MM.1S (cell line): ENCODE data around the gene STYXL1.

Experiments used
- DNase-seq: peaks from one replicate; pipeline ENCODE4 v3.0.0-alpha.2; 2015
- H2AFZ ChIP-seq: fragments of 300-600 bp; sonication (generic); 2 replicates; pipeline ENCODE4 v1.6.0; 2016; ENCODE audit warnings: antibody characterized with exemption, low read length
- H3F3A ChIP-seq: fragments of 300-600 bp; sonication (generic); 2 replicates; pipeline ENCODE4 v1.6.1; 2016; ENCODE audit warnings: mild to moderate bottlenecking, antibody characterized with exemption, low read length, moderate library complexity, mixed read lengths; ENCODE audit not compliant: insufficient read depth
- H3K27ac ChIP-seq: fragments of 300-600 bp; sonication (generic); 2 replicates; pipeline ENCODE4 v1.5.1; 2016; ENCODE audit warnings: mild to moderate bottlenecking, low read length
- H3K27me3 ChIP-seq: fragments of 300-600 bp; sonication (generic); replicated peaks from 2 replicates; pipeline ENCODE4 v1.6.0; 2016; ENCODE audit warnings: low read length; ENCODE audit not compliant: insufficient read depth
- H3K36me3 ChIP-seq: fragments of 300-600 bp; sonication (generic); replicated peaks from 2 replicates; pipeline ENCODE4 v1.6.1; 2016; ENCODE audit warnings: mild to moderate bottlenecking, low read length, mixed read lengths; ENCODE audit not compliant: insufficient read depth
- H3K4me1 ChIP-seq: fragments of 300-600 bp; sonication (generic); 2 replicates; pipeline ENCODE4 v1.6.1; 2016; ENCODE audit warnings: low read length, mixed read lengths
- H3K4me2 ChIP-seq: fragments of 300-600 bp; sonication (generic); 2 replicates; pipeline ENCODE4 v1.6.0; 2016; ENCODE audit warnings: low read depth, low read length
- H3K4me3 ChIP-seq: fragments of 300-600 bp; sonication (generic); 2 replicates; pipeline ENCODE4 v1.5.1; 2016; ENCODE audit warnings: low read length, mixed read lengths
- H3K79me2 ChIP-seq: fragments of 300-600 bp; sonication (generic); 2 replicates; pipeline ENCODE4 v1.6.1; 2016; ENCODE audit warnings: mixed run types, low read length, mixed read lengths
- H3K9ac ChIP-seq: fragments of 300-600 bp; sonication (generic); 2 replicates; pipeline ENCODE4 v1.6.1; 2016; ENCODE audit warnings: low read length, mixed read lengths
- H3K9me2 ChIP-seq: fragments of 300-600 bp; sonication (generic); replicated peaks from 2 replicates; pipeline ENCODE4 v1.6.1; 2016; ENCODE audit warnings: mild to moderate bottlenecking, low read length, mixed read lengths; ENCODE audit not compliant: insufficient read depth
- H3K9me3 ChIP-seq: fragments of 300-600 bp; sonication (generic); replicated peaks from 2 replicates; pipeline ENCODE4 v1.6.1; 2016; ENCODE audit warnings: mild to moderate bottlenecking, low read length, mixed read lengths; ENCODE audit not compliant: insufficient read depth
- H4K20me1 ChIP-seq: fragments of 300-600 bp; sonication (generic); 2 replicates; pipeline ENCODE4 v1.6.1; 2016; ENCODE audit warnings: mild to moderate bottlenecking, low read length, moderate library complexity, mixed read lengths; ENCODE audit not compliant: insufficient read depth
- EZH2 ChIP-seq: fragments of 300-600 bp; sonication (generic); optimal IDR thresholded peaks from 2 replicates; pipeline ENCODE3; 2017; ENCODE audit warnings: low read depth, mild to moderate bottlenecking, antibody characterized with exemption, low read length, mixed read lengths
- EZH2phosphoT487 ChIP-seq: fragments of 300-600 bp; sonication (generic); IDR thresholded peaks from 2 replicates; pipeline ENCODE4 v1.6.1; 2018; ENCODE audit warnings: antibody characterized with exemption, low read length
- TF ChIP-seq, protein P1 (sequence below): fragments of 300-600 bp; sonication (generic); IDR thresholded peaks from 2 replicates; pipeline ENCODE4 v1.5.1; 2016; ENCODE audit warnings: antibody characterized with exemption, low read length, mixed read lengths

The STYXL1 gene

DNA sequence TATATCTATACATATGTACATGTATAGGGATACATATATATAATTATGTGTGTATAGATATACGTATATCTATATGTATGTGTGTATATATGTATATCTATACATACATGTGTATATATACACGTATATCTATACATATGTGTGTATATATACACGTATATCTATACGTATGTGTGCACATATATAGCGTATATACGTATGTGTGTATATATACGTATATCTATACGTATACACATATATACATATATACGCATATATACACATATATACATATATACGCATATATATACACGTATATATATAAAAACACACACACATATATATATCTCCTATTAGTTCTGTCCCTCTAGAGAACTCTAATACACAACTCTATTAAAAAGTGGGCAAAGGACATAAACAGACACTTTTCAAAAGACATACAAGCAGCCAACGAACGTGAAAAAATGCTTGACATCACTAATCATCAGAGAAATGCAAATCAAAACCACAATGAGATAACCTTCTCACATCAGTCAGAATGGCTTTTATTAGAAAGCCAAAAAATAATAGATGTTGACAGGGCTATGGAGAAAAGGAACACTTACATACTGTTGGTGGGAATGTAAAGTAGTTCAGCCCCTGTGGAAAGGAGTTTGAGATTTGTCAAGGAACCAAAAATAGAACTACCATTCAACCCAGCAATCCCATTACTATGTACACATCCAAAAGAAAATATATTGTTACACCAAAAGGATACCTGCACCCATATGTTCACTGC is 31.4 kb downstream of the STYXL1 start:
- no peak overlapping the region for H3K4me2 ChIP-seq
- H3K79me2 ChIP-seq, result no peaks in the 10 kb centered on the region
- H2AFZ ChIP-seq, result no peak overlapping the region
- H3K27me3 ChIP-seq, result no peaks in the 10 kb centered on the region
- no peak overlapping the region for H3K9ac ChIP-seq
- no peaks in the 10 kb centered on the region for H4K20me1 ChIP-seq
- H3K4me3 ChIP-seq, result no peak overlapping the region
- H3K9me3 ChIP-seq, result no peaks in the 10 kb centered on the region
- H3K36me3 ChIP-seq, result no peaks in the 10 kb centered on the region
- no peaks in the 10 kb centered on the region for H3K9me2 ChIP-seq
- H3K27ac ChIP-seq, result no peak overlapping the region
- TF ChIP-seq EZH2 (no peak), EZH2phosphoT487 (no peak)
- TF ChIP-seq, protein P1, sequence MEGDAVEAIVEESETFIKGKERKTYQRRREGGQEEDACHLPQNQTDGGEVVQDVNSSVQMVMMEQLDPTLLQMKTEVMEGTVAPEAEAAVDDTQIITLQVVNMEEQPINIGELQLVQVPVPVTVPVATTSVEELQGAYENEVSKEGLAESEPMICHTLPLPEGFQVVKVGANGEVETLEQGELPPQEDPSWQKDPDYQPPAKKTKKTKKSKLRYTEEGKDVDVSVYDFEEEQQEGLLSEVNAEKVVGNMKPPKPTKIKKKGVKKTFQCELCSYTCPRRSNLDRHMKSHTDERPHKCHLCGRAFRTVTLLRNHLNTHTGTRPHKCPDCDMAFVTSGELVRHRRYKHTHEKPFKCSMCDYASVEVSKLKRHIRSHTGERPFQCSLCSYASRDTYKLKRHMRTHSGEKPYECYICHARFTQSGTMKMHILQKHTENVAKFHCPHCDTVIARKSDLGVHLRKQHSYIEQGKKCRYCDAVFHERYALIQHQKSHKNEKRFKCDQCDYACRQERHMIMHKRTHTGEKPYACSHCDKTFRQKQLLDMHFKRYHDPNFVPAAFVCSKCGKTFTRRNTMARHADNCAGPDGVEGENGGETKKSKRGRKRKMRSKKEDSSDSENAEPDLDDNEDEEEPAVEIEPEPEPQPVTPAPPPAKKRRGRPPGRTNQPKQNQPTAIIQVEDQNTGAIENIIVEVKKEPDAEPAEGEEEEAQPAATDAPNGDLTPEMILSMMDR, result no peak
- H3F3A ChIP-seq, result no peaks in the 10 kb centered on the region
- no peak for DNase-seq
- H3K4me1 ChIP-seq, result peaks cover 9% of the 10 kb centered on the region; the same call in 1 of the 2 replicates

DNA sequence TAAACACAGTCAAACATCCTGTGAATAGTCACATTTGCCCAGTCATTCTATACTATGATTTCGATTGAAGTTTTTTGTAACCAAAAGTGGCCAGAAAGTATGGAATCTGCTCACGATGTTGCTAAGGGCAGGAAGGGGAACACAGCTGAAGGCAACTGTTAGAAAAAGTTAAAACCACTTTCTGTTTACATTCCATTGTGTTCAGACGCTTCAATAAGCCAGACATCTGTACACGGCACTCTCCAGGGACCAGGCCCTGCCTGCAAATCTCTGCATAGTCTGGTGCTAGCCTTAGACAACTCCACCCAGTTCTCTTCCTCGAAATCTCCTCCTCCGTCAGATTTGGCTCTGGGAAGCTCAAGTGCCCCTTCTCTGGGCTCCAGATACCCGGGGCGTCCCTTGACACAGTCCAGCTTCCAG is 36.3 kb downstream of the STYXL1 start:
- H3K36me3 ChIP-seq, result no peaks in the 10 kb centered on the region
- no peak for DNase-seq
- H3K27me3 ChIP-seq, result no peaks in the 10 kb centered on the region
- H3K9me2 ChIP-seq, result no peaks in the 10 kb centered on the region
- peaks cover 4% of the 10 kb centered on the region; the same call in 1 of the 2 replicates for H3K4me1 ChIP-seq
- no peak overlapping the region for H3K9ac ChIP-seq
- H3K4me3 ChIP-seq, result no peak overlapping the region
- no peaks in the 10 kb centered on the region for H3K9me3 ChIP-seq
- H2AFZ ChIP-seq, result no peak overlapping the region
- peaks cover 4% of the 10 kb centered on the region; the same call in 1 of the 2 replicates for H3F3A ChIP-seq
- no peak overlapping the region for H3K4me2 ChIP-seq
- TF ChIP-seq EZH2 (no peak), EZH2phosphoT487 (no peak)
- TF ChIP-seq, protein P1, result no peak
- H3K27ac ChIP-seq, result no peak overlapping the region
- no peaks in the 10 kb centered on the region for H4K20me1 ChIP-seq
- no peaks in the 10 kb centered on the region for H3K79me2 ChIP-seq

DNA sequence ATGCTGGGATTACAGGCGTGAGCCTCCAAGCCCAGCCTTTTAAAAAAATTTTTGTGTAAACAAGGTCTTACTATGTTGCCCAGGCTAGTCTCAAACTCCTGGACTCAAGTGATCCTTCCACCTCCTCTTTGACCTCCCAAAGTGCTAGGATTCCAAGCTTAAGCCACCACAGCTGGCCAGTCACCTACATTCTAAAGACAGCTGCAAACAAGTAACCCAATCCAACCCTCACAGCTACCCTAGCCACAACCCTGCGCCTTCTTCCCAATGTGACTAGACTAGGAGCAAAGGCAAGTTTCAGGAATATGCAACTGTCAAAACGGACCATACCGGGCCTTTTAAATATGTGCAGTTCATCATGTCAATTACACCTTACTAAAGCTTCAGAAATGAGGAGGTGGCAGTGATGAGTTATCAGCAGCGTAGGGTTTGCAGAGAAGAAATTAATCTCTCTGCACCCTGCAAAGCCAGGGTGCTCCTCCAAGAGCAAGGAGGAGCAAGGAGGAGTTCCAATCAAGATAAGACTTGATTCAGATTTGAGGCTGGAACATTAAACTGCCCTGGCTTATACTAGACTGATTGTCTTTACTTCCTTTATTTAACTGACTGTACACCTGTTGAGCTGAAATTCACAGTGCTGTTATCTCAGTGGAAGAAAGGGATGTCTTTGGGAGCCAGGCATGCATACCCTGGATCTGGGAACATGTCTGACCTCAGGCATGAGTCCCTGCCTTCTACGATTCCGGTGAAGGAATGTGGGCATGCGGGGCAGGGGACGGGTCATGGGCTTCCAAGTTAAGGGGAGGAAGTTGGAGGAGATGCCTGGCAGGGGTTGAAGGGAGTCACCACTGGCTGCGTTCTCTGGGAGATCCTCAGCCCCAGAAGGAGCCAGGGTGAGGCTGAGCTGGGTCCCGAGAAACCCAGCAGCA is 37.9 kb downstream of the STYXL1 start:
- H3K4me3 ChIP-seq, result no peak overlapping the region
- no peaks in the 10 kb centered on the region for H3K27me3 ChIP-seq
- H3K9me2 ChIP-seq, result no peaks in the 10 kb centered on the region
- no peaks in the 10 kb centered on the region for H3K9me3 ChIP-seq
- H4K20me1 ChIP-seq, result no peaks in the 10 kb centered on the region
- TF ChIP-seq, protein P1, result no peak
- TF ChIP-seq EZH2, result no peak
- no peak for TF ChIP-seq EZH2phosphoT487
- peaks cover 4% of the 10 kb centered on the region; the same call in 1 of the 2 replicates for H3F3A ChIP-seq
- peaks cover 4% of the 10 kb centered on the region; the same call in 1 of the 2 replicates for H3K4me1 ChIP-seq
- H3K27ac ChIP-seq, result no peak overlapping the region
- H3K4me2 ChIP-seq, result no peak overlapping the region
- no peak overlapping the region for H3K9ac ChIP-seq
- H2AFZ ChIP-seq, result no peak overlapping the region
- no peaks in the 10 kb centered on the region for H3K79me2 ChIP-seq
- H3K36me3 ChIP-seq, result no peaks in the 10 kb centered on the region
- DNase-seq, result no peak
